NCI-H1436 (cell line): ENCODE results near the gene GP1BB.
"Not testable (repeated sequence)": the region's sequence is repeated elsewhere in the genome, so short reads cannot be mapped to it uniquely, and the experiment has no call there.

Source experiments
- DNase-seq: peaks from one replicate; lab custom pipeline; 2025; lab: John Stamatoyannopoulos, UW

GP1BB gene

DNA sequence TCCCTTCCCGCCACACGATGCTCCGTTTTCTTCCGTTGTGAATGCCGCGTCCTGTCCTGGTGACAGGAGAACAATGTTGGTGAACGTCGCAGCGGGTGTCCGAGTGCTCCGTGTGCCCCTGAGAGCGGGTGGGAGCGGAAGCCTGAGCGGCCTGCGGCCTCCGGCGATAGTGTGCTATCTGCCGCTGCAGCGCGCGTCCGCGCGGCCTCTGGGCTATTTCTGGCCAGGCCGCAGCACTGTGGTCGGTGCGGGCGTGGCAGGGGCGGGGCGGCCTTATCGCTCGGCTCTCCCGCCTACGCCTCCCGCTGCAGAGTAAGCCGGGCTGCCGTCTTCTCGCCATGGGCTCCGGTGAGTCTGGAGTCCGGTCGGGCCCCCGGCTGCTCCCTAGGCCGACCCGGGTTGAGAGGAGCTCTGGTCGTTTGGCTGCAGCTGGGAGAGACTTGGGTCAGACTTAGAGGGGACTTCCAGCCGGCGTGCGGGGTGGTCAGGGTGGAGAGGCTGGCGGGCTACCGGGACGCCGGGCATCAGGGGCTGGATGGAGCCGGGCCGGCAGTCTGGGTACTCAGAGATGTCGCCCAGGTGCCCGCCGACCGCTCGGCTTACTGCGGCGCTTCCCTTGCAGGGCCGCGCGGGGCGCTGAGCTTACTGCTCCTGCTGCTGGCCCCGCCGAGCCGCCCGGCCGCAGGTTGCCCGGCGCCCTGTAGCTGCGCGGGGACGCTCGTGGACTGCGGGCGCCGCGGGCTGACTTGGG is at the start of gene GP1BB:
GP1BB (plus strand) TSS at position 308 of the 751 bp plus-strand sequence; CDS start at position 339, 31 bp downstream.
- DNase-seq: no peak

GRCh38 chr22:19673660-19674059 is 49.7 kb upstream of the GP1BB start:
- no peak for DNase-seq

DNA sequence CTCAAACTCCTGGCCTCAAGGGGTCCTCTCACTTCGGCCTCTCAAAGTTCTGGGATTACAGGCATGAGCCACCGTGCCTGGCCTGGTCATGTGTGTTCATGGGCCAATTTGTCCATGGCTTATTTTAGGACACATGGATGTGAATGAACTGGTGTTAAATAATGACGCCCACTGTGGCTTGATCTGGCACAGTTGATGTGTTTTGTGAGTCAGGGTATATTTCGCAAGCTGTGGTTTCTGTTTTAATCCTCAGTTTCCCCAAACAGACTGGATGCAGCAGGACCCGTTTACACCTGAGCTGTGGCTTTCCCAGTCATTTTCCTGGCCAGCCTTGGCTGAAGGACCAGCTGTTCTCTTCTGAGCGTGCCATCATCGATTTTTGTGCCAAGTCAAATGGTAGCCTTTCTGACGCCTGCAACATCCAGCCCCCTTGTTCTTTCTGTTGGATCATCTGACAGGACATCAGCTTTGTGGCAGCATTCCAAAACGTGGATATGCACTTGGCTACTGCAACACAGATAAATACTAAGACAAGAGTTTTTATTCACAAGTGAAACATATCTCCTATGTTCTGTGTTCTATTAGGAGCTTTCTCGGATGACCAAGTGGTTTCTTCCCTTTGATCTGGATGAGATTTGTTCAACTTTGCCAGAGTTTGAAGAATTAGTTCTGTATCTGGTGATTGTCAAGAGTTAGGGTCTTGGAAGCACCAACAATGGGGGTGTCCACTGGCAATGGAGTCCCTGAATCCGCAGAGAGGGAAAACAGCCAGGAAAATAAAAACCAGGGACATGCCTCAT is 49.0 kb upstream of the GP1BB start:
- no peak for DNase-seq

GRCh38 chr22:19674929-19675253 is 48.4 kb upstream of the GP1BB start:
- DNase-seq: no peak

DNA sequence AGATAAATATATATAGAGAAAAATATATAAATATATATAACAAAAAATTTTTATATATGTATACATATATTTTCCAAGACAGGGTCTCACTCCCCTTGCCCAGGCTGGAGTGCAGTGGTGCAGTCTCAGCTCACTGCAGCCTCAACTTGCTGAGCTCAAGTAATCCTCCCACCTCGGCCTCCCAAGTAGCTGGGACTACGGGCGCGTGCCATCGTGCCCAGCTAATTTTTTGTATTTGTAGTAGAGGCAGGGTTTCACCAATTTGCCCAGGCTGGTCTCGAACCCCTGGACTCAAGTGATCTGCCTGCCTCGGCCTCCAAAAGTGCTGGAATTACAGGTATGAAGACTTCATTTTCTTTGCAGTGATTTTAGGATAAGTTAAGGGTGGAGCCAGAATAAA is 47.9 kb upstream of the GP1BB start:
- DNase-seq: no peak

DNA sequence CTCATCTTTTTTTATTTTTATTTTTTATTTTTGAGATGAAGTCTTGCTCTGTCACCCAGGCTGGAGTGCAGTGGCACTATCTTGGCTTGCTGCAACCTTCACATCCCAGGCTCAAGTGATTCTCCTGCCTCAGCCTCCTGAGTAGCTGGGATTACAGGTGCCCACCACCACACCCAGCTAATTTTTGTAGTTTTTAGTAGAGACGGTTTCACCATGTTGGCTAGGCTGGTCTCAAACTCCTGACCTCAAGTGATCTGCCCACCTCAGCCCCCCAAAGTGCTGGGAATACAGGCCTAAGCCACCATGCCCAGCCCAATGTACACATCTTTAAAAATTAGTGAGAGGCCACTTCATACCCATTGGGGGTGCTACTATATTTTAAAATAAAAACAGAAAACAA is 46.9 kb upstream of the GP1BB start:
- DNase-seq: not testable (repeated sequence)

DNA sequence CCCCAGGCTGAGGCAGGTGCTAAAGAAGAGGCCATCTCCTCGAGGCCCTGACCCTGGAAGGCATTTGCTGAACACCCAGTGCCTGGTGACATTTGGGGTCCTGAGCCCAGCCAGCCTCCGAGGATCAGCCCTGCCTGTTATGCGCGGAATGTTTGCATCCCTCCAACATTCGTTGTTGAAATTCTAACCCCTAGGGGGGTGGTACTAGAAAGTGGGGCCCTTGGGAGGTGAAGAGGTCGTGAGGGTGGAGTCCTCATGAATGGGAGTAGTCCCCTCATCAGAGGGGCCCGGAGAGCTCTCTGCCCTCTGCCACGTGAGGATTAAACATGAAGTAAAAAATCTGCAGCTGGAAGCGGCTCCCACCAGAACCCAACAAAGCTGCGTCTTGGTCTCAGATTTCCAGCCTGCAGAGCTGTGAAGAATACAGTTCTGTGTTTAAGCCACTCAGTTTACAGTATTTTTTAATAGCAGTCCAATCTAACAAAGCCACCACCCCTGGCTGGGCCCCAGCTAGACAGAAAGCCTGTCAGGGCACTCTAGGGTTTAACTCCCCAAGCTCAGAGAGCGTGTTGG is 44.3 kb upstream of the GP1BB start:
- DNase-seq: no peak

- no peak for DNase-seq
Measured at GRCh38 chr22:19679522-19680101, 43.7 kb upstream of the GP1BB start.

GRCh38 chr22:19680287-19680881 is 43.0 kb upstream of the GP1BB start:
- no peak for DNase-seq

DNA sequence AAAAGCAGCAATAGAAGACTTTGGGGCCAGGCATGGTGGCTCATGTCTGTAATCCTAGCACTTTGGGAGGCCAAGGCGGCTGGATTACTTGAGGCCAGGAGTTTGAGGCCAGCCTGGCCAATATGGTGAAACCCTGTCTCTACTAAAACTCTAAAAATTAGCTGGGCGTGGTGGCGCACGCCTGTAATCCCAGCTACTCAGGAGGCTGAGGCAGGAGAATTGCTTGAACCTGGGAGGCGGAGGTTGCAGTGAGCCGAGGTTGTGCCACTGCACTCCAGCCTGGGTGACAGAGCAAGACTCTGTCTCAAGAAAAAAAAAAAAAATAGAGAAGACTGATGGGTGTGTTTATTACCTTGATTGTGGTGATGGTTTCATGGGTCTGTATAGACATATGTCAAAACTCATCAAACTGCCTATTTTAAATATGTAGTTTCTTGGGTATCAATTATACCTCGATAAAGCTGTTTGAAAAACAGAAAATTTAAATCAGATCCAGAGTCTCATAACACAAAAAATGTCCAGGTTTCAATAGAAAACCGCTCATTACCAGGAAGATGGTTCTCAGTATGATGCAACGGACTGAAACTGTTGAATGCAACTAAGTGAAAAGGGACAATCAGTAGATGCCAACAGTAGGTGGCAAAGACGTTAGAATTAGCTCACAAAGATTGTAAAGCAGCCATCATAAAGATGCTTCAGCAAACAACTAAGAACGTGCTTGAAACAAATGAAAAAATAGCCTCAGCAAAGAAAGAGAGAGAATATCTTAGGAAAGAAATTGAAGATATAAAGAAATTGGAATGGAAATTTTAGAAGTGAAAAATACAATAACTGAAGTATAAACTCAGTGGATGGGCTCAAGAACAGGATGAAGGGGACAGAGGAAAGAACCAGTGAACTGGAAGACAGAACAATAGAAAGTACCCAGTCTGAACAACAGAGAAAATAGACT is 42.2 kb upstream of the GP1BB start:
- no peak for DNase-seq

- no peak for DNase-seq
Measured at GRCh38 chr22:19681863-19682245, 41.5 kb upstream of the GP1BB start.

DNA sequence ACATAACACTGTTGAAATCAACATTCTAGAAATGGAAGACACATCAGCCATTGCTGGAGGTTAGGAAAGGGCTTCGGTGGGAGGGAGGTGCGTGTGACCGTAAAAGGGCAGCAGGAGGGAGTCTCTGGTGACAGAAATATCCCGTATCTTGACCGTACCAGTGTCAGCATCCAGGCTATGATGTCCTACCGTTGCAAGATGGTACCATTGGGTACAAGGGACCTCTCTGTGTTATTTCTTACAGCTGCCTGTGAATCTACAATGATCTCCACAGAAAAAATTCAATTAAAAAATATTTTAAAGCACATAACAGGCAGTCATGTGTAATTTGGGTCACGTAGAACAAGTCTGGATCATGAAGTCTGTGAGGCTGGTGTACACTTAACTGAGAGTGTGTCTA is 36.4 kb upstream of the GP1BB start:
- DNase-seq: no peak

DNA sequence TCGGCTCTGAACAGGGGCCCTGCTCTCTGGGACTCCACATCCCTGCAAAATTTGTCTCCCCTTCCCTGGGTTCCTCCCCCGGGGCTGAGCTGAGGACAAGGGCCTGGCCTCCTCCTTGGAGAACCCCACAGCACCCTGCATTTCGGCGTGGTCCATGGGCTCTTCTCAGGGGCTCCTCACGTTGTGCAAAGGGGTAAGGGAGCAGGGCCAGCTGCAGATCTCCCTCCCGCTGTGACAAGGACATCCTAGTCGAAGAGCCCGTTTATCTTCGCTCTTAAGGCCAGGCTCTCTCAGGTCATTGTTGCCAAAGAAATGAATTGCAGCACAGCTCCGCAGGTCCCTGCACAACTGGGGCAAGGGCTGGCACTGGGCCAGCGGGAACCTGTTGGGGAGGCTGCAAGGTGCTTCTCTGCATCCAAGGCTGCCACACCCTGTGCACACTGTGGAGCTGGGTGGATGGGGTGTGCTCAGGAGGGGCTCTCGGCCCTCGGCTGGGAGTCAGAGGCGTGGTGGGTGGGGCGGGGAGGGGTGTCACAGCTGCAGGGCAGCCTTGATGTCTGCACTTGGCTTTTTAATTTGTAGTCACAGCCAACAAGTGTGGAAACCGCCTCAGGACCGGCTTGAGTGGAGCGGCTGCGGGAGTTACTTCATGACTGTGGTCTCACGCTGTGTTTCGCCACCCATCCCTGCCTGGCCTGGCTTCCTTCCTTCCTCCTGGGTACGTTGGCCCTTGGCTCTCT is 35.6 kb upstream of the GP1BB start:
- no peak for DNase-seq

DNA sequence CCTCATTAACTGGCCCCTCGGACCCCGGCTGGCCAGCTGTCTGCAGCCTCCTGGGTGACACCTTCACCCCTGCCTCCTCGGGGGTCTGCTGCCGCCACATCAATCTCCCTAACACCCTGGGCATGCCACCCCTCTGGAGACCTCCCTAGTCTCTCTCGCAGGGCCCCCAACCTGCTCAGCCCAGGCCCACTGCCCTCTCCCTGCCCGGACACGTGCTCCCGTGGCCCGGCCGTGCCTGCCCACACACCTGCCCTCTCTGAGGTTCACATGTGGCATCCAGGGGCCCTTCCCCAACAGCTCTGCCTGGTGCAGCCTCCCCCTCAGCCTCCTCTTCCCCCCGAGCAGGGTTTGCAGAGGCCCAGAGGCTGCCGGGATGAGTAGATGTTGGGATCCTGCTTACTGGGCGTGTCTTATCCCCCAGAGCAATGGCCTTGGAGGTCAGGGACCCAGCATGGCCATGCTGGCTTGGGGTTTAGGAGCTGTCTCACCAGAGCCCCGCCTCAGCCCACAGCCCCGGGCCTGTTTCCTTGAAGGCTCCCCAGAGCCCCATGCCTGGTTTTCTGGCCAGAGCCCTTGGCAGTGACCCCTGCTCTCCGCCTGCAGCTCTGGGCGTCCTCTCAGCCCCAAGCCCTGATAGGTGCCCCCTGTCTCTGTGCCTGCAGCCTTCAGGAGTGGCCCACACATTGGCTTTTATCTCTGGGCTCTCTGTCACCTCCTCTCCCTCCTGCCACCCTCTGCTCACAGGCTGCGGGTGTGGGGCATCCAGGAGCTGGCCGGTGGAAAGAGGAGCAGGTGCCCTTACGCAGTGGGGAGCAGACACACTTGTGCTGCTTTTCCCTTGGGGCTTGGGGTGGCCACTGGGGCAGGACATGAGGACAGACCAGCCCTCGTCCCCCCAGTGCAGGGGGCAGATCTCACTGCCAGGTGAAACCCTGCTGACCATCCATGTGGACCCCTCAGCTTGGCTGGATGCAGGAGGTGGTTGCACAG is 34.7 kb upstream of the GP1BB start:
- DNase-seq: no peak

DNA sequence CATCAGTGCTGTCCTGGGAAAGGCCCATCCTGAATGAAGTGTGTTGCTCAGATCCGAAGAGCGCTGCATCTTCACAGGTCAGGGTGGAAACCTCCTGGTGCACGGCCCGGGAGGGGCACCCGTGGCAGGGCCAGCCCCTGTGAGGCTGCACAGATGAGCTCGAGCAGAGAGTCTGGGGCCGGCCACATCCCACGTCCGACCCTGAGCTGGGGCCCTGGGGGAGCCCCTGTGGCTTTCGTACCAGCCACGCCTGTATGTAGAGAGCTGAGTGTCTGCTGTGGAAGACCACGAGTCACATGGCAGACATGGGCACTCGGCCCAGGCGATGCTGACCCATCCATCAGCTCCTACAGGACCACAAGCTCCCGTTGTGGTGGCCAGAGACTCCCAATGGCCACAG is 33.9 kb upstream of the GP1BB start:
- no peak for DNase-seq

GRCh38 chr22:19691007-19691720 is 32.2 kb upstream of the GP1BB start:
- DNase-seq: no peak

DNA sequence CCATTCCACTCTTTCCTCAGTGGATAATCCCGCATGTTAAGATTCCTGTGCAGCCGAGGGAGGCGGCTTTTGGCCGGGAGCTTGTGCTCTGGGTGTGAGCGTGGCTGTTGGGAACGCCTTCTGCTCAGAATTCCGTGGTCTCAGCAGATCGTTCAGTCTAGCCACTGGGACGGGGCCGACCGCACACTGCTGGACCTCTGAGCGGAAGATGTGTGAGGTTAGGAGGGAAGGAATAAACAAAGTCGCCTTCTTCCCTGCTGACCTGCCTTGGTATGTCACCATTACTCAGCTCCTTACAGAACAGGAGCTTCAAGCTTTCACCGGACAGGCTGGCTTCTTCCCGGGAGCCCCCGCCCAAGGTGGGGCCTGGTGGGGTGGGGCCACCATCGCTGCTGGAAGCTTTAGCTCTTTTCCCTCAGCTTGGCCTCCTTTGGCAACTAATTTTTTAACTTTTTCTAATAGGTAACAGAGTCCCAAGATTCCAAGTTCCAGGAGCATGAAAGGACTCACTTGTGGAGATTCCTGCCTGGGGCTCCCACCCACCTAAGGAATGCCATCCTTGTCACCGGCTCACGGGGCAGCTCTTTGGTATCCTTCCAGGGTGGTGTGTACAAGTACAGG is 31.5 kb upstream of the GP1BB start:
- no peak for DNase-seq

GRCh38 chr22:19693581-19693980 is 29.8 kb upstream of the GP1BB start:
- no peak for DNase-seq
